Smooth muscle cell (in vitro differentiated cells): ENCODE data around the gene CINP. TPM values are rescaled to one million over a fixed set of nuclear protein-coding genes. Genes with fewer than 3 reads are reported as not detected.
A peak's percentile ranks its signal among the peaks of the same experiment; 100 is the strongest.

Source experiments
- DNase-seq: peaks from one replicate; lab custom pipeline; 2025; ENCODE audit not compliant: unreplicated experiment; lab: John Stamatoyannopoulos, UW
- H2AFZ ChIP-seq: fragments of 200-600 bp; sonication (generic); 2 replicates; pipeline ENCODE4 v1.6.0; 2016; ENCODE audit warnings: antibody characterized with exemption, low read depth, mild to moderate bottlenecking
- H3F3A ChIP-seq: fragments of 200-600 bp; sonication (generic); 2 replicates; pipeline ENCODE4 v1.6.0; 2017; ENCODE audit warnings: antibody characterized with exemption, low read depth
- H3K27ac ChIP-seq: fragments of 200-600 bp; sonication (generic); 2 replicates; pipeline ENCODE4 v1.5.1; 2016; ENCODE audit warnings: low read depth, mild to moderate bottlenecking
- H3K27me3 ChIP-seq: fragments of 200-600 bp; sonication (generic); 2 replicates; pipeline ENCODE4 v1.6.1; 2016; ENCODE audit warnings: low read depth, mild to moderate bottlenecking
- H3K36me3 ChIP-seq: fragments of 200-600 bp; sonication (generic); 2 replicates; pipeline ENCODE4 v1.5.1; 2016; ENCODE audit warnings: low read depth
- H3K4me1 ChIP-seq: fragments of 200-600 bp; sonication (generic); 2 replicates; pipeline ENCODE4 v1.5.1; 2016; ENCODE audit warnings: low read depth
- H3K4me2 ChIP-seq: fragments of 200-600 bp; sonication (generic); 2 replicates; pipeline ENCODE4 v1.6.0; 2016; ENCODE audit warnings: mild to moderate bottlenecking
- H3K4me3 ChIP-seq: fragments of 200-600 bp; sonication (generic); 2 replicates; pipeline ENCODE4 v1.5.1; 2016; ENCODE audit warnings: mild to moderate bottlenecking
- H3K79me2 ChIP-seq: fragments of 200-600 bp; sonication (generic); 2 replicates; pipeline ENCODE4 v1.6.0; 2016; ENCODE audit warnings: low read depth, mild to moderate bottlenecking
- H3K9ac ChIP-seq: fragments of 200-600 bp; sonication (generic); 2 replicates; pipeline ENCODE4 v1.6.0; 2016; ENCODE audit warnings: low read depth
- H3K9me3 ChIP-seq: fragments of 200-600 bp; sonication (generic); replicated peaks from 2 replicates; pipeline ENCODE4 v1.5.1; 2016; ENCODE audit warnings: low read depth
- H4K20me1 ChIP-seq: fragments of 200-600 bp; sonication (generic); 2 replicates; pipeline ENCODE4 v1.6.0; 2016; ENCODE audit warnings: low read depth
- WGBS: methylation state at CpG from one replicate; pipeline ENCODE4 v1.1.7; 2016; ENCODE audit warnings: low lambda C conversion rate; 5-methylcytosine and 5-hydroxymethylcytosine counted together
- polyA plus RNA-seq: library from polyadenylated mRNA; unstranded; fragments of >200 nt; fragmentation: Nextera tagmentation; extraction: Ambion mirVana; gene quantifications from 2 replicates; pipeline ENCODE4 v1.2.1, GENCODE V29; 2016
- total RNA-seq: library from RNA; depleted of rRNA; stranded (reverse); fragments of >200 nt; gene quantifications from 2 replicates; pipeline ENCODE4 v1.2.3, GENCODE V29; 2014
- TF ChIP-seq, protein P1 (sequence below): fragments of 200-600 bp; sonication (generic); IDR thresholded peaks from 2 replicates; pipeline ENCODE4 v1.5.1; 2017; ENCODE audit warnings: borderline replicate concordance, mild to moderate bottlenecking, antibody characterized with exemption; ENCODE audit not compliant: insufficient read depth, poor library complexity, severe bottlenecking

CINP gene
- total and polyA plus RNA-seq, 2 experiments from 2014 or later: 36.5 to 43.6 TPM

DNA sequence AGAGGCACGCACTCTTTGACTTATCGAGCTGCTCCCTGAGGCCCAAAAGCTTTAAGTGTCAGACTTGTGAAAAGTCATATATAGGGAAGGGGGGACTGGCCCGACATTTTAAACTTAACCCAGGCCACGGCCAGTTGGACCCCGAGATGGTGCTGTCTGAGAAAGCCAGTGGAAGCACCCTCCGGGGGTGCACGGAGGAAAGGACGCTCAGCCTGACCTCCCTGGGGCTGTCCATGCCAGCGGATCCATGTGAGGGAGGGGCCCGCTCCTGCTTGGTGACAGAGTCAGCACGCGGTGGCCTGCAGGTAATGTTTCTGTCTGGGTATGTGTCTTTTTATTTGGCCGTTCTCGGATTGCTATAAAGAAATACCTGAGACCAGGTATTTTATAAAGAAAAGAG is 36.1 kb downstream of the CINP start:
- Histone ChIP-seq H3K9me3 (no peaks in the 10 kb centered on the region), H3K4me2 (no peak overlapping the region), H3K79me2 (no peaks in the 10 kb centered on the region), H3K36me3 (no peaks in the 10 kb centered on the region), H3K27ac (no peak overlapping the region), H3K4me1 (no peaks in the 10 kb centered on the region), H3F3A (no peaks in the 10 kb centered on the region), H3K27me3 (no peaks in the 10 kb centered on the region), H3K4me3 (no peak overlapping the region), H2AFZ (no peak overlapping the region), H4K20me1 (no peaks in the 10 kb centered on the region), H3K9ac (no peak overlapping the region)
- 96% methylated on average over 14 of the region's 14 CpGs for WGBS
- DNase-seq: no peak
- TF ChIP-seq, protein P1, sequence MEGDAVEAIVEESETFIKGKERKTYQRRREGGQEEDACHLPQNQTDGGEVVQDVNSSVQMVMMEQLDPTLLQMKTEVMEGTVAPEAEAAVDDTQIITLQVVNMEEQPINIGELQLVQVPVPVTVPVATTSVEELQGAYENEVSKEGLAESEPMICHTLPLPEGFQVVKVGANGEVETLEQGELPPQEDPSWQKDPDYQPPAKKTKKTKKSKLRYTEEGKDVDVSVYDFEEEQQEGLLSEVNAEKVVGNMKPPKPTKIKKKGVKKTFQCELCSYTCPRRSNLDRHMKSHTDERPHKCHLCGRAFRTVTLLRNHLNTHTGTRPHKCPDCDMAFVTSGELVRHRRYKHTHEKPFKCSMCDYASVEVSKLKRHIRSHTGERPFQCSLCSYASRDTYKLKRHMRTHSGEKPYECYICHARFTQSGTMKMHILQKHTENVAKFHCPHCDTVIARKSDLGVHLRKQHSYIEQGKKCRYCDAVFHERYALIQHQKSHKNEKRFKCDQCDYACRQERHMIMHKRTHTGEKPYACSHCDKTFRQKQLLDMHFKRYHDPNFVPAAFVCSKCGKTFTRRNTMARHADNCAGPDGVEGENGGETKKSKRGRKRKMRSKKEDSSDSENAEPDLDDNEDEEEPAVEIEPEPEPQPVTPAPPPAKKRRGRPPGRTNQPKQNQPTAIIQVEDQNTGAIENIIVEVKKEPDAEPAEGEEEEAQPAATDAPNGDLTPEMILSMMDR: no peak

DNA sequence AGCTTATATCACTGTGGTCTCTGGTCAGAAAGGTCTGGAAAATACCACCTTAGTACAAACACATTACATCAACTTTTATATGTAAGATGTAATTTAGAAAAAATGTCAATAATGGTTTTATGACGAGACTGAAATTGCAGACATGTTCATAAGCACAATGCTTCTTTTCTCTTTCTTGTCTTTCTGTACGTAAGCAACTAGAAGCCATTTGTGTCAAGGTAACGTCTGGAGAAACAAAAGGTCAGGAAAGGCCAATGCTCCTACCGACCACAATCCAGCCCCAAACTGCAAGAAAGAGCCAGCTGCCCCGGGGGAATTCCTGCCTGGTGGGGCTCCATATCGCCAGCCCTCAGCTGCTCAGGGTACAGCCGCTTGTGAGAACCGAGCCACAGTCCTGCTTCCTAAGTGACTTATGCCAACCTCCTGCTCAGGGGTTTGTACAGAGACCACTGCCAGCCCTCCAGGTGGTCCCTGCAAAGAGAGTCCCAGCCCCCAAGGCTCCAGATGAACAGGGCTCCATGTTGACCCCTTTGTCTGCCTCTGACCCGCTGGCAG is 36.8 kb downstream of the CINP start:
- Histone ChIP-seq H3K4me2 (no peak overlapping the region), H4K20me1 (no peaks in the 10 kb centered on the region), H3F3A (no peaks in the 10 kb centered on the region), H3K36me3 (no peaks in the 10 kb centered on the region), H3K27ac (no peak overlapping the region), H3K9ac (no peak overlapping the region), H3K27me3 (no peaks in the 10 kb centered on the region), H3K4me1 (peaks cover 1% of the 10 kb centered on the region), H2AFZ (no peak overlapping the region), H3K9me3 (no peaks in the 10 kb centered on the region), H3K79me2 (no peaks in the 10 kb centered on the region), H3K4me3 (no peak overlapping the region)
- TF ChIP-seq, protein P1: no peak
- WGBS: 84% methylated on average over 9 of the region's 9 CpGs
- no peak for DNase-seq

DNA sequence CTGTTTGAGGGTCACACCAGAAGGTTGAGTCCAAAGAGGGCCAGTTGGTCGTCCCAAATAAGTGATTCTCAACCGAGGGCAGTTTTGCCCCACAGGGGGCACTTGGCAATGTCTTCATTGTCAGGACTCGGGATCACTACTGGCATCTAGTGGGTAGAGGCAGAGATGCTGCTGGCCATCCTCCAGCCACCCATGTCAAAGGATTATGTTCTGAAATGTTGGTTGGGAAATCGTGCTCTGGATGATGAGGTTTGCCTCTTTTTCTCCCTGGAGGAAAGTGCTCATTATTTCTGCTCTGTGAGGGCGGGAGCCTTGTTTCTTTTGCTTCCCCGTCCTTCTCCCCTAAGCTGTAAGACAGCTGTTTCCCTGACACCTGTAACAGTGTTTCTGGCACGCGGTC is 39.6 kb downstream of the CINP start:
- no peaks in the 10 kb centered on the region for H3K27me3 ChIP-seq
- no peak overlapping the region for H3K9ac ChIP-seq
- 67% methylated on average over 8 of the region's 8 CpGs for WGBS
- peaks cover 4% of the 10 kb centered on the region for H3K79me2 ChIP-seq
- no peak overlapping the region for H2AFZ ChIP-seq
- no peaks in the 10 kb centered on the region for H3K36me3 ChIP-seq
- no peaks in the 10 kb centered on the region for H3F3A ChIP-seq
- no peaks in the 10 kb centered on the region for H3K9me3 ChIP-seq
- no peaks in the 10 kb centered on the region for H4K20me1 ChIP-seq
- no peak overlapping the region for H3K27ac ChIP-seq
- DNase-seq: no peak
- H3K4me3 ChIP-seq: no peak overlapping the region
- peaks cover 8% of the 10 kb centered on the region for H3K4me1 ChIP-seq
- TF ChIP-seq, protein P1: peak; percentile 34
- H3K4me2 ChIP-seq: no peak overlapping the region
